ENCODE results near the gene LBX1. TPM values are rescaled to one million over a fixed set of nuclear protein-coding genes. Genes with fewer than 3 reads are reported as not detected.
A peak's percentile ranks its signal among the peaks of the same experiment; 100 is the strongest.

The LBX1 gene
- total and polyA plus RNA-seq, 2 donors (not counting 1 experiment from before 2014, with no cell fraction given), result not detected

DNA sequence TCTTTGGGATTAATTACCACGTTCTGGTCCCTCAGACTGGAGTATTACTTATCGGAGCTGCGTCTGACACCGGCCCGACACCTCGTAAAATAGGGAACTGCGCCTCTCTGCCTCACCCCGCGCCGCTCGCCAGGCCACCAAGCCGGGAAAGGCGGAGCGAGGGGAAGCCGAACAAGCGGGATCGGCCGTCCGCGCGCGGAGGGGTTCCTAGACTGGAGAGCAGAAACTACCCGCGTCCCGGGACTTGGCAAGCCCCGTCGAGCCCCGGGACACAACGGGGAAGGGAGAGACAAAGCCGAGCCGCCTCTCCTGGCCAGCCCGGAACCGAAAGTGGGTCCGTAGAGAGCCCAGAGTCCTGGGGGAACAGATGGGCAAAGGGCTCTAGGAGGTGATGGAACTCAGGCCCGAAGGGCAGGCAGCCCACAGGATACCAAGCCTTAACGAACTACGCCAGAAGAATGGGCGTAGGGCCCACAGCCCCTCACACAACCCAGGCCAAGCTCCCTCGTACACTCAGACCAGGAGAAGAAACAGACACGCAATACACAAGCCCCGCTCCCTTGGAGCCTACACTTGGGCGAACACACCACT lies 6.5 kb downstream of the LBX1 start:
- intact Hi-C loops (cut with micrococcal nuclease), result loop anchor here (2.0 to 10.0 kb wide), 3 partner anchors 16 to 478 kb away; partner anchors contain the start of genes PAX2 and TLX1
- peak overlapping the region; percentile 80 for H3K4me3 Mint-ChIP-seq
- H3K4me1 Mint-ChIP-seq, result peaks cover 51% of the 10 kb centered on the region
- DNase-seq (peak; percentile 70), ATAC-seq (ENCODE audit: low read depth) (peak; percentile 26)
- ChIA-PET POLR2A (no interaction called here), CTCF (interaction anchor here (1.1 to 2.1 kb wide), 3 partner anchors 9 to 559 kb away, joined by 3 to 14 read pairs (median 4); no protein-coding TSS in a partner anchor)
- 5% methylated on average over 42 of the region's 42 CpGs for WGBS (ENCODE audit: insufficient coverage)
- Histone ChIP-seq H3K9ac (ENCODE audit: low read length) (peak overlapping the region; percentile 49), H3K27ac (ENCODE audit: low read length in 2 of 2) (no peak overlapping the region), H3K79me2 (ENCODE audit: control insufficient read depth, insufficient read depth, low read length) (no peaks in the 10 kb centered on the region), H2AFZ (ENCODE audit: insufficient read depth, low read depth, low read length, poor library complexity, severe bottlenecking) (peak overlapping the region; percentile 45), H3K4me1 (ENCODE audit: control insufficient read depth in 2 of 2, insufficient read depth in 2 of 2, low read length in 2 of 2) (peaks cover 51 to 69% of the 10 kb centered on the region in 2 donors), H3K9me3 (ENCODE audit: control extremely low read depth in 1 of 3, control insufficient read depth in 2 of 3, insufficient read depth in 1 of 3, low read length in 2 of 3) (peaks cover 0 to 61% (median 8%) of the 10 kb centered on the region in 3 donors), H3K27me3 (replicated peaks in 1 of 4; ENCODE audit: control extremely low read depth in 1 of 4, control insufficient read depth in 3 of 4, insufficient read depth in 4 of 4, low read length in 3 of 4) (peaks cover 0 to 93% (median 80%) of the 10 kb centered on the region in 4 experiments), H4K20me1 (ENCODE audit: control insufficient read depth, insufficient read depth, low read length, poor library complexity, severe bottlenecking) (peaks cover 6% of the 10 kb centered on the region), H3K36me3 (replicated peaks in 1 of 2; ENCODE audit: control extremely low read depth in 1 of 2, control insufficient read depth in 1 of 2, extremely low read depth in 1 of 2, insufficient read depth in 2 of 2, low read length in 1 of 2) (no peaks in the 10 kb centered on the region), H3K4me2 (replicated peaks; ENCODE audit: low read depth, low read length, poor library complexity, severe bottlenecking) (peak overlapping the region; percentile 81), H3K4me3 (ENCODE audit: control extremely low read depth in 1 of 5, extremely low read depth in 1 of 5, insufficient read depth in 1 of 5, low read depth in 2 of 5, low read length in 4 of 5) (peak overlapping the region in 4 of 5 experiments; percentile 30 to 63 (median 52))
- H3K27ac Mint-ChIP-seq, result no peak overlapping the region
- H3K9me3 Mint-ChIP-seq (ENCODE audit: insufficient read depth), result no peaks in the 10 kb centered on the region
- TF ChIP-seq CTCF (IDR thresholded peaks at IDR 0.05), result no peak
- TF ChIP-seq EZH2 (IDR thresholded peaks at IDR 0.05; ENCODE audit: borderline replicate concordance, insufficient read depth, low read depth, low read length, poor library complexity, severe bottlenecking), result peak; percentile 93
- H3K27me3 Mint-ChIP-seq, result peaks cover 74% of the 10 kb centered on the region

GRCh38 chr10:101221963-101222531 lies 7.2 kb downstream of the LBX1 start:
- TF ChIP-seq EZH2 (IDR thresholded peaks at IDR 0.05; ENCODE audit: borderline replicate concordance, insufficient read depth, low read depth, low read length, poor library complexity, severe bottlenecking) (no peak), CTCF (IDR thresholded peaks at IDR 0.05) (no peak)
- ATAC-seq (ENCODE audit: low read depth), result no peak
- Histone ChIP-seq H3K27ac (ENCODE audit: low read length in 2 of 2) (no peak overlapping the region), H3K9me3 (ENCODE audit: control extremely low read depth in 1 of 3, control insufficient read depth in 2 of 3, insufficient read depth in 1 of 3, low read length in 2 of 3) (peaks cover 0 to 60% (median 6%) of the 10 kb centered on the region in 3 donors), H3K36me3 (replicated peaks in 1 of 2; ENCODE audit: control extremely low read depth in 1 of 2, control insufficient read depth in 1 of 2, extremely low read depth in 1 of 2, insufficient read depth in 2 of 2, low read length in 1 of 2) (no peaks in the 10 kb centered on the region), H3K4me1 (ENCODE audit: control insufficient read depth in 2 of 2, insufficient read depth in 2 of 2, low read length in 2 of 2) (peaks cover 51 to 69% of the 10 kb centered on the region in 2 donors), H4K20me1 (ENCODE audit: control insufficient read depth, insufficient read depth, low read length, poor library complexity, severe bottlenecking) (peaks cover 6% of the 10 kb centered on the region), H3K27me3 (replicated peaks in 1 of 4; ENCODE audit: control extremely low read depth in 1 of 4, control insufficient read depth in 3 of 4, insufficient read depth in 4 of 4, low read length in 3 of 4) (peaks cover 0 to 93% (median 81%) of the 10 kb centered on the region in 4 experiments), H2AFZ (ENCODE audit: insufficient read depth, low read depth, low read length, poor library complexity, severe bottlenecking) (no peak overlapping the region), H3K9ac (ENCODE audit: low read length) (peak overlapping the region; percentile 49), H3K79me2 (ENCODE audit: control insufficient read depth, insufficient read depth, low read length) (no peaks in the 10 kb centered on the region), H3K4me3 (ENCODE audit: control extremely low read depth in 1 of 5, extremely low read depth in 1 of 5, insufficient read depth in 1 of 5, low read depth in 2 of 5, low read length in 4 of 5) (no peak overlapping the region), H3K4me2 (replicated peaks; ENCODE audit: low read depth, low read length, poor library complexity, severe bottlenecking) (peak overlapping the region; percentile 81)
- WGBS (ENCODE audit: insufficient coverage), result 7% methylated on average over 8 of the region's 9 CpGs
- Mint-ChIP-seq H3K27ac (no peak overlapping the region), H3K9me3 (ENCODE audit: insufficient read depth) (no peaks in the 10 kb centered on the region), H3K27me3 (peaks cover 71% of the 10 kb centered on the region), H3K4me1 (peaks cover 50% of the 10 kb centered on the region), H3K4me3 (peak overlapping the region; percentile 73)
- DNase-seq, result peak; percentile 29
- ChIA-PET CTCF (interaction anchor here (1.3 to 1.5 kb wide), 2 partner anchors 244 to 559 kb away, joined by 3 read pairs; no protein-coding TSS in a partner anchor), POLR2A (no interaction called here)
- intact Hi-C loops (cut with micrococcal nuclease), result loop anchor here (2.0 to 10.0 kb wide), 3 partner anchors 17 to 477 kb away; partner anchors contain the start of genes PAX2 and TLX1
